Vagina (tissue), 2 donors: ENCODE measurements around the gene RGPD8.
"Not testable (repeated sequence)": the region's sequence is repeated elsewhere in the genome, so short reads cannot be mapped to it uniquely, and the experiment has no call there.

Experiments
- CTCF ChIP-seq, 3 experiments: fragments of 450-650 bp in 2 of 3; fragments of 200-600 bp in 1 of 3; sonication (generic) in 1 of 3; IDR thresholded peaks; one replicate each; pipeline ENCODE4 v1.5.1; 2017 to 2019; ENCODE audit warnings: antibody characterized with exemption in 3 of 3, mild to moderate bottlenecking in 2 of 3, moderate library complexity in 2 of 3
- POLR2A ChIP-seq, 2 donors: fragments of 450-650 bp; IDR thresholded peaks; one replicate each; pipeline ENCODE4 v1.6.1; 2017; ENCODE audit warnings: antibody characterized with exemption in 2 of 2, mild to moderate bottlenecking in 2 of 2, moderate library complexity in 2 of 2
- POLR2AphosphoS5 ChIP-seq, 2 donors: sonication (generic); formaldehyde crosslinking; IDR thresholded peaks; one replicate each; pipeline ENCODE4 v1.9.0; 2017; ENCODE audit warnings: antibody characterized with exemption in 2 of 2, mild to moderate bottlenecking in 2 of 2, low read depth in 1 of 2; ENCODE audit not compliant: insufficient read depth in 1 of 2

DNA sequence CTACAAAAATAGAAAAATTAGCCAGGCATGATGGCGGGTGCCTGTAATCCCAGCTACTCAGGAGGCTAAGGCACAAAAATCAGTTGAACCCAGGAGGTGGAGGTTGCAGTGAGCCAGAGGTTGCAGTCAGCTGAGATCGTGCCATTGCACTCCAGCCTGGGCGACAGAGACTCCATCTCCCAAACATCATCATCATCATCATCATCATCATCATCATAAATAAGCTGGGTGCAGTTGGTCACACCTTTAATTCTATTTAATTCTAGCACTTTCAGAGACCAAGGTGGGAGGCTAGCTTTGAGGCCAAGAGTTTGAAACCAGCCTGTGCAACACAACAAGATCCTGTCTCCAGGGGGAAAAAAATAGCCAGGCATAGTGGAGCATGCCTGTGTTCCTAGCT, 8.9 kb downstream of the RGPD8 start:
- TF ChIP-seq CTCF (IDR thresholded peaks at IDR 0.05); POLR2A (IDR thresholded peaks at IDR 0.05); POLR2AphosphoS5 (IDR thresholded peaks at IDR 0.05; ENCODE audit: insufficient read depth in 1 of 2, low read depth in 1 of 2): not testable (repeated sequence)
